LNCAP (cell line): ENCODE data around the gene DNAJC17.

Source experiments
- TF ChIP-seq, protein P1 (sequence below): fragments of 450-650 bp; IDR thresholded peaks from 2 replicates; pipeline ENCODE4 v1.5.1; 2017; ENCODE audit warnings: mild to moderate bottlenecking

DNAJC17 gene

GRCh38 chr15:40808861-40809450, 1.7 kb upstream of the DNAJC17 start:
- TF ChIP-seq, protein P1, sequence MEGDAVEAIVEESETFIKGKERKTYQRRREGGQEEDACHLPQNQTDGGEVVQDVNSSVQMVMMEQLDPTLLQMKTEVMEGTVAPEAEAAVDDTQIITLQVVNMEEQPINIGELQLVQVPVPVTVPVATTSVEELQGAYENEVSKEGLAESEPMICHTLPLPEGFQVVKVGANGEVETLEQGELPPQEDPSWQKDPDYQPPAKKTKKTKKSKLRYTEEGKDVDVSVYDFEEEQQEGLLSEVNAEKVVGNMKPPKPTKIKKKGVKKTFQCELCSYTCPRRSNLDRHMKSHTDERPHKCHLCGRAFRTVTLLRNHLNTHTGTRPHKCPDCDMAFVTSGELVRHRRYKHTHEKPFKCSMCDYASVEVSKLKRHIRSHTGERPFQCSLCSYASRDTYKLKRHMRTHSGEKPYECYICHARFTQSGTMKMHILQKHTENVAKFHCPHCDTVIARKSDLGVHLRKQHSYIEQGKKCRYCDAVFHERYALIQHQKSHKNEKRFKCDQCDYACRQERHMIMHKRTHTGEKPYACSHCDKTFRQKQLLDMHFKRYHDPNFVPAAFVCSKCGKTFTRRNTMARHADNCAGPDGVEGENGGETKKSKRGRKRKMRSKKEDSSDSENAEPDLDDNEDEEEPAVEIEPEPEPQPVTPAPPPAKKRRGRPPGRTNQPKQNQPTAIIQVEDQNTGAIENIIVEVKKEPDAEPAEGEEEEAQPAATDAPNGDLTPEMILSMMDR: no peak

- TF ChIP-seq, protein P1: no peak
Observed at GRCh38 chr15:40807888-40808461, 702 bp upstream of the DNAJC17 start.

DNA sequence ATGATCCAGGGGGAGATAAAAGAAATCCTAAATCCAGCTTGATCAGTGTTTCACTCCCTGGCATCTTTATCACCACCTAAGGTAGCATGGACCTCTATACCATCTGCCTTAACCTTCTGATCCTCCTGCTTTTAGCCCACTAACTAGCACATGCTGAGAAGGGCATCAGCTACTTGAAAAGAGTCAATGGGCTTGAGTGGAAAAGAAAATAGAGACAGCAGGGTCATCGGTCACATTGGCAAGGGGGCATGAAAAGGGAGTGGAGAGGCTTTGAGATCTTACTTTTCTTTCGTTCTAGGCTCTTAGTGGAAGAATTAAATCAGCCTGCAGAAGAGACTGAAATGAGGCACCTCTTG, 623 bp downstream of the DNAJC17 start:
- TF ChIP-seq, protein P1: no peak

GRCh38 chr15:40803688-40804087, 3.6 kb downstream of the DNAJC17 start:
- TF ChIP-seq, protein P1: no peak

GRCh38 chr15:40803076-40803475, 4.2 kb downstream of the DNAJC17 start:
- TF ChIP-seq, protein P1: no peak

- TF ChIP-seq, protein P1: no peak
Observed at GRCh38 chr15:40799523-40799922, 7.8 kb downstream of the DNAJC17 start.

DNA sequence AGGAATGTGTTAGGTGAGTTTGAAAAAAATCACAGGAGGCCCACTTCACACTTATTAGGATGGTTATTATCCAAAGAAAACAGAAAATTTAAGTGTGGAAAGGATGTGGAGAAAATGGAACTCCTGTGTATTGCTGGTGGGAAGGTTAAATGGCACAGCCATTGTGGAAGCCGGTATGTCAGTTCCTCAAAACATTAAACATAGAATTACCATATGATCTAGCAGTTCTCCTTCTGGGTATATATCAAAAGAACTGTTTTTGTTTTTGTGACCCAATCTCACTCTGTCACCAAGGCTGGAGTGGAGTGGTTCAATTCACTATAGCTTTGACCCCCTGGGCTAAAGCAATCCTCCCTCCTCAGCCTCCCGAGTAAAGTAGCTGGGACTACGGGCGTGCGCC, 10.8 kb downstream of the DNAJC17 start:
- TF ChIP-seq, protein P1: no peak

DNA sequence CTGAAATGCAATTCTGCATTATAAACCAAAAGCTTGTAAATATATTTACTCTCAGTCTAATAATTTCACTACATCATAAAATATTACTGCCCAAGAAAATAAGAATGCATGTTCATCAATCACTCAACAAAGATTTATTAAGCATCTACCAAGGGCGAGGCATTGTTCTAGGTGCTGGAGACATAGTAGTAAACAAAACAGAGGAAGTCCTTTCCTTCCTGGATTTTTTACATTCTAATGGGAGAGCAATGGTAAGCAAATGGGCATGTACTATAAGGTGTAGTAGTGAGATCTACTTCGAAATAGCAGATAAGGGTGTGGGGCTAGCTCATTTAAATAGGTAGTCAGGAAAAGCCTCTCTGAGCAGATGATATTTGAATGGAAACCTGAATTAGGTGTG, 11.2 kb downstream of the DNAJC17 start:
- TF ChIP-seq, protein P1: no peak
